HG02870 (cell line): ENCODE measurements around the gene CADM2.

Source experiments
- ATAC-seq: cut with Tn5 transposase; IDR thresholded peaks from one replicate; pipeline ENCODE4 v1.9.1; 2021; ENCODE audit warnings: mild to moderate bottlenecking, moderate library complexity; ENCODE audit not compliant: unreplicated experiment

CADM2 gene

DNA sequence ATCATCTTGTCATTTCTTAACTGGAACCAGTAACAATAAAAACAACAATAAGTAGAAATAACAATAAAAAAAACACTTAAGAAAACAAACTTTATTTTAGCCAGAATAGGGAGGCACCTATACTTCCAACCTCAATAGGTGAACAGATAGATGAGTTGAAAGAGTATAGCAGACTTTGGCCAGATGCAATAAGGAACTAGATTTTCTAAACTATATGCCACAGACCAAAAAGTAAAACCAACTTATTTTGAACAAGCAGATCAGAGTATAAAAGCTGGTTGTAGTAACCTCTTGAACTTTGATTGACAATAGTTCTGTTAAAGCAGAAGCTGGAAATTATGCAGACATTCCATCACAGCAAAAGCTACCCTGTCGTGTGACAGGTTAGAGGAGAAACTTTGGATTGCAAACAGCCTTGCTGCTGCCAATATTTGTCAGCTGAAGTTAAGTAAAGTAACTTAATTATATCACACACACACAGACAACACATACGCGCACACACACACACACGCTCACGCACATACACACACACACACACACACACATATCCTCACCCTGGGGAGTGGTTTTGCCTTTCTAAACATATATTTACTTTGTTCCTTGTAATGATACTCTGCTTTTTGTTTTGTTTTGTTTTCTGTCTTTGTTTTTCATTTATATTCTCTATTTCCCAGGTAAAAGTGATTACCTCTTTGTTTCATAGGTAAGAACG, 1128.5 kb downstream of the CADM2 start:
- no peak for ATAC-seq

- no peak for ATAC-seq
These were observed 1145.4 kb downstream of the CADM2 start for GRCh38 chr3:86104154-86104553.

GRCh38 chr3:86109434-86109833, 1150.6 kb downstream of the CADM2 start:
- no peak for ATAC-seq
